Common myeloid progenitor, CD34-positive (primary cell): ENCODE data around the gene CCBE1.

Experiments used
- CTCF ChIA-PET: fragments of 350-600 bp; sonication (Branson Sonifier 250); formaldehyde crosslinking; loops from one replicate; lab custom pipeline; 2021; ENCODE audit warnings: antibody characterized with exemption; lab: Charles Lee
- POLR2A ChIA-PET: fragments of 350-600 bp; sonication (Branson Sonifier 250); formaldehyde crosslinking; loops from one replicate; lab custom pipeline; 2021; ENCODE audit warnings: antibody characterized with exemption; lab: Charles Lee
- DNase-seq, 3 donors: peaks; one replicate each; pipeline versions ENCODE4 v3.0.0 to v3.0.0-alpha.2; 2013
- H3K27ac ChIP-seq, 2 experiments: 1 replicate in 1 of 2; 2 replicates in 1 of 2; pipeline ENCODE4 v1.7.0; 2013; ENCODE audit warnings: inconsistent platforms in 2 of 2, low read length in 2 of 2, mild to moderate bottlenecking in 2 of 2, low read depth in 1 of 2, moderate library complexity in 1 of 2; ENCODE audit not compliant: severe bottlenecking in 2 of 2, insufficient read depth in 1 of 2, poor library complexity in 1 of 2
- H3K27me3 ChIP-seq, 5 experiments: replicated peaks in 2 of 5; 1 replicate in 3 of 5; 2 replicates in 2 of 5; pipeline versions ENCODE4 v1.6.1 to v1.7.0; 2013; ENCODE audit warnings: low read length in 4 of 5, mild to moderate bottlenecking in 2 of 5, moderate library complexity in 2 of 5, inconsistent platforms in 1 of 5; ENCODE audit not compliant: insufficient read depth in 5 of 5, control insufficient read depth in 4 of 5
- H3K36me3 ChIP-seq, 4 experiments: 1 replicate in 2 of 4; 2 replicates in 2 of 4; pipeline versions ENCODE4 v1.6.1 to v1.7.0; 2013; ENCODE audit warnings: low read length in 3 of 4, control low read depth in 1 of 4, mild to moderate bottlenecking in 1 of 4; ENCODE audit not compliant: control insufficient read depth in 4 of 4, insufficient read depth in 4 of 4
- H3K4me1 ChIP-seq, 4 experiments: 1 replicate in 3 of 4; 2 replicates in 1 of 4; pipeline versions ENCODE4 v1.6.1 to v1.7.1; 2013; ENCODE audit warnings: low read length in 3 of 4, mild to moderate bottlenecking in 3 of 4, control low read depth in 1 of 4, inconsistent platforms in 1 of 4, moderate library complexity in 1 of 4; ENCODE audit not compliant: control insufficient read depth in 4 of 4, insufficient read depth in 4 of 4; ENCODE audit errors: control extremely low read depth in 1 of 4
- H3K4me3 ChIP-seq, 7 experiments: 1 replicate in 4 of 7; 2 replicates in 3 of 7; pipeline versions ENCODE4 v1.5.1 to v1.7.0; 2013; ENCODE audit warnings: mild to moderate bottlenecking in 7 of 7, low read length in 6 of 7, moderate library complexity in 6 of 7, inconsistent platforms in 2 of 7, low read depth in 2 of 7, control low read depth in 1 of 7; ENCODE audit not compliant: insufficient read depth in 4 of 7, control insufficient read depth in 1 of 7; ENCODE audit errors: extremely low read depth in 1 of 7
- H3K9me3 ChIP-seq, 5 experiments: 1 replicate in 4 of 5; 2 replicates in 1 of 5; pipeline versions ENCODE4 v1.6.1 to v1.7.1; 2013; ENCODE audit warnings: low read length in 4 of 5, mild to moderate bottlenecking in 2 of 5, inconsistent platforms in 1 of 5, low read depth in 1 of 5, moderate library complexity in 1 of 5; ENCODE audit not compliant: control insufficient read depth in 4 of 5, insufficient read depth in 2 of 5; ENCODE audit errors: control extremely low read depth in 1 of 5
- WGBS: methylation state at CpG from one replicate; pipeline ENCODE4 v1.1.5; 2013; ENCODE audit not compliant: insufficient coverage; 5-methylcytosine and 5-hydroxymethylcytosine counted together

Gene CCBE1

GRCh38 chr18:59437851-59438569, 259.2 kb downstream of the CCBE1 start:
- ChIA-PET POLR2A (no interaction called here), CTCF (no interaction called here)
- H3K4me3 ChIP-seq = no peak overlapping the region
- no peak for DNase-seq
- H3K27ac ChIP-seq = no peak overlapping the region
- no peaks in the 10 kb centered on the region for H3K9me3 ChIP-seq
- H3K4me1 ChIP-seq = no peaks in the 10 kb centered on the region
- 95% methylated on average over 4 of the region's 4 CpGs for WGBS
- no peaks in the 10 kb centered on the region for H3K36me3 ChIP-seq
- H3K27me3 ChIP-seq = peaks cover 0 to 2% (median 0%) of the 10 kb centered on the region in 5 experiments

- Histone ChIP-seq H3K36me3 (no peaks in the 10 kb centered on the region), H3K9me3 (no peaks in the 10 kb centered on the region), H3K27ac (no peak overlapping the region), H3K4me1 (no peaks in the 10 kb centered on the region), H3K4me3 (no peak overlapping the region), H3K27me3 (no peaks in the 10 kb centered on the region)
- 60% methylated on average over 2 of the region's 5 CpGs for WGBS
- CTCF ChIA-PET = no interaction called here
- no peak for DNase-seq
- POLR2A ChIA-PET = no interaction called here
Observed at GRCh38 chr18:59432803-59433597, 264.2 kb downstream of the CCBE1 start.

GRCh38 chr18:59431131-59431530, 266.1 kb downstream of the CCBE1 start:
- POLR2A ChIA-PET = no interaction called here

GRCh38 chr18:59429608-59430007, 267.6 kb downstream of the CCBE1 start:
- Histone ChIP-seq H3K27ac (no peak overlapping the region), H3K4me3 (no peak overlapping the region), H3K27me3 (no peaks in the 10 kb centered on the region), H3K4me1 (no peaks in the 10 kb centered on the region), H3K9me3 (no peaks in the 10 kb centered on the region), H3K36me3 (no peaks in the 10 kb centered on the region)
- CTCF ChIA-PET = interaction anchor here (0.6 kb wide), 1 partner anchor 80 kb away, joined by 3 read pairs; no protein-coding TSS in a partner anchor
- 94% methylated on average over 4 of the region's 7 CpGs for WGBS
- no peak for DNase-seq
- POLR2A ChIA-PET = interaction anchor here (0.6 kb wide), 1 partner anchor 992 kb away, joined by 4 read pairs; no protein-coding TSS in a partner anchor

More at GRCh38 chr18:59431131-59431530, 266.1 kb downstream of the CCBE1 start:
- H3K4me1 ChIP-seq = no peaks in the 10 kb centered on the region
- H3K36me3 ChIP-seq = no peaks in the 10 kb centered on the region
- H3K4me3 ChIP-seq = no peak overlapping the region
- no peak for DNase-seq
- H3K27me3 ChIP-seq = no peaks in the 10 kb centered on the region
- H3K27ac ChIP-seq = no peak overlapping the region
- H3K9me3 ChIP-seq = no peaks in the 10 kb centered on the region
- CTCF ChIA-PET = no interaction called here
- WGBS = 86% methylated on average over 1 of the region's 1 CpG

GRCh38 chr18:59428018-59428417, 269.2 kb downstream of the CCBE1 start:
- no peaks in the 10 kb centered on the region for H3K9me3 ChIP-seq
- ChIA-PET POLR2A (no interaction called here), CTCF (no interaction called here)
- no peaks in the 10 kb centered on the region for H3K36me3 ChIP-seq
- no peaks in the 10 kb centered on the region for H3K4me1 ChIP-seq
- no peak for DNase-seq
- H3K4me3 ChIP-seq = no peak overlapping the region
- H3K27ac ChIP-seq = no peak overlapping the region
- H3K27me3 ChIP-seq = peaks cover 0 to 3% (median 0%) of the 10 kb centered on the region in 5 experiments
- 100% methylated on average over 1 of the region's 1 CpG for WGBS

- no peak for DNase-seq
- no peaks in the 10 kb centered on the region for H3K36me3 ChIP-seq
- H3K4me1 ChIP-seq = no peaks in the 10 kb centered on the region
- H3K4me3 ChIP-seq = no peak overlapping the region
- CTCF ChIA-PET = no interaction called here
- peaks cover 0 to 3% (median 0%) of the 10 kb centered on the region in 5 experiments for H3K27me3 ChIP-seq
- no CpG with 5 or more reads among the region's 2 CpGs for WGBS
- no peaks in the 10 kb centered on the region for H3K9me3 ChIP-seq
- no peak overlapping the region for H3K27ac ChIP-seq
- POLR2A ChIA-PET = no interaction called here
Observed at GRCh38 chr18:59426855-59427254, 270.4 kb downstream of the CCBE1 start.

- Histone ChIP-seq H3K27ac (no peak overlapping the region), H3K9me3 (no peaks in the 10 kb centered on the region), H3K4me3 (no peak overlapping the region), H3K27me3 (peaks cover 0 to 5% (median 0%) of the 10 kb centered on the region in 5 experiments), H3K36me3 (no peaks in the 10 kb centered on the region), H3K4me1 (no peaks in the 10 kb centered on the region)
- 80% methylated on average over 1 of the region's 2 CpGs for WGBS
- no peak for DNase-seq
- CTCF ChIA-PET = no interaction called here
- POLR2A ChIA-PET = no interaction called here
Observed at GRCh38 chr18:59423259-59423658, 274.0 kb downstream of the CCBE1 start.
